Measurements from ENCODE around the gene PHPT1. TPM values are rescaled to one million over a fixed set of nuclear protein-coding genes. Genes with fewer than 3 reads are reported as not detected.
"Not testable (repeated sequence)": the region's sequence is repeated elsewhere in the genome, so short reads cannot be mapped to it uniquely, and the experiment has no call there.

The PHPT1 gene
- total and polyA plus RNA-seq, 2 of the 13 experiments (the other 11 are each of a cell fraction or from before 2014, with no cell fraction given): 189 to 192 TPM

GRCh38 chr9:136841646-136842379, 7.4 kb upstream of the PHPT1 start (continued):
- TF ChIP-seq, protein P1, sequence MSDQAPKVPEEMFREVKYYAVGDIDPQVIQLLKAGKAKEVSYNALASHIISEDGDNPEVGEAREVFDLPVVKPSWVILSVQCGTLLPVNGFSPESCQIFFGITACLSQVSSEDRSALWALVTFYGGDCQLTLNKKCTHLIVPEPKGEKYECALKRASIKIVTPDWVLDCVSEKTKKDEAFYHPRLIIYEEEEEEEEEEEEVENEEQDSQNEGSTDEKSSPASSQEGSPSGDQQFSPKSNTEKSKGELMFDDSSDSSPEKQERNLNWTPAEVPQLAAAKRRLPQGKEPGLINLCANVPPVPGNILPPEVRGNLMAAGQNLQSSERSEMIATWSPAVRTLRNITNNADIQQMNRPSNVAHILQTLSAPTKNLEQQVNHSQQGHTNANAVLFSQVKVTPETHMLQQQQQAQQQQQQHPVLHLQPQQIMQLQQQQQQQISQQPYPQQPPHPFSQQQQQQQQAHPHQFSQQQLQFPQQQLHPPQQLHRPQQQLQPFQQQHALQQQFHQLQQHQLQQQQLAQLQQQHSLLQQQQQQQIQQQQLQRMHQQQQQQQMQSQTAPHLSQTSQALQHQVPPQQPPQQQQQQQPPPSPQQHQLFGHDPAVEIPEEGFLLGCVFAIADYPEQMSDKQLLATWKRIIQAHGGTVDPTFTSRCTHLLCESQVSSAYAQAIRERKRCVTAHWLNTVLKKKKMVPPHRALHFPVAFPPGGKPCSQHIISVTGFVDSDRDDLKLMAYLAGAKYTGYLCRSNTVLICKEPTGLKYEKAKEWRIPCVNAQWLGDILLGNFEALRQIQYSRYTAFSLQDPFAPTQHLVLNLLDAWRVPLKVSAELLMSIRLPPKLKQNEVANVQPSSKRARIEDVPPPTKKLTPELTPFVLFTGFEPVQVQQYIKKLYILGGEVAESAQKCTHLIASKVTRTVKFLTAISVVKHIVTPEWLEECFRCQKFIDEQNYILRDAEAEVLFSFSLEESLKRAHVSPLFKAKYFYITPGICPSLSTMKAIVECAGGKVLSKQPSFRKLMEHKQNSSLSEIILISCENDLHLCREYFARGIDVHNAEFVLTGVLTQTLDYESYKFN (CRISPR knock-in tag; conservative IDR thresholded peaks at IDR 0.05): 0 out of 2 replicates have a peak, but pooled peaks have one; percentile 10
- TF ChIP-seq, protein P2, sequence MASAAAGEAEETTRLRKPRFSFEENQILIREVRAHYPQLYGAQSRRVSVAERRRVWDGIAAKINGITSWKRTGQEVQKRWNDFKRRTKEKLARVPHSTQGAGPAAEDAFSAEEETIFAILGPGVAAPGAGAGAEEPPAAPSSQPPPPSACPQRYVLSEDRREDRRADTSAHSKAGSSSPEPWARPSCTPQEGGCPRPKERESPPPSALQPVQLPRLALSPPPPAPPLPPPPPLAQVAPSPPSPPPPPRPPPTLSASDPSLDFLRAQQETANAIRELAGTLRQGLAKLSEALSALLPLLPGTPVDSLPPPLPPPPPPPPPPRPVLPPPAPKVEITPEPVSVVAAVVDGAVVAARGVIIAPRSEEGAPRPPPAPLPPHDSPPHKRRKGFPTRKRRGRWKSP (CRISPR knock-in tag; IDR thresholded peaks at IDR 0.05): 0 out of 2 replicates have a peak, but pooled peaks have one; percentile 14
- peak; percentile 96 for TF ChIP-seq AGO1 (IDR thresholded peaks at IDR 0.05; ENCODE audit: low read depth, low read length, poor library complexity, severe bottlenecking)

GRCh38 chr9:136842380-136842948, 6.7 kb upstream of the PHPT1 start, which contains the start of gene AJM1:
TSS of gene AJM1 (plus strand) at chr9:136842478. CDS start at chr9:136844415, 1,937 bp downstream.
- intact Hi-C loops (cut with micrococcal nuclease; ENCODE audit: unreplicated experiment); BruUV-seq (replicated peaks); H3K36me3 ChIP-seq (replicated peaks in 1 of 2; ENCODE audit: control insufficient read depth in 1 of 2, insufficient read depth in 2 of 2, low read length in 2 of 2); H3K9me3 ChIP-seq (ENCODE audit: low read length); H3K79me2 ChIP-seq (ENCODE audit: insufficient read depth, low read length); H4K20me1 ChIP-seq (ENCODE audit: insufficient read depth, low read length); CTCF ChIA-PET (ENCODE audit: low intra/inter-chr PET ratio, low total read pairs); H2AFZ ChIP-seq (ENCODE audit: low read length); H3K27me3 ChIP-seq (ENCODE audit: control insufficient read depth in 1 of 2, insufficient read depth in 2 of 2, low read length in 2 of 2): not testable (repeated sequence)
- Histone ChIP-seq H3K27ac (ENCODE audit: extremely low read length, insufficient read depth, low read length) (peak within 1 kb of the TSS; percentile 63), H3K4me1 (ENCODE audit: insufficient read depth, low read length) (peaks cover 41% of the 10 kb centered on the region), H3K9ac (ENCODE audit: insufficient read depth, low read depth, low read length) (peak within 1 kb of the TSS; percentile 47), H3K4me3 (replicated peaks in 1 of 3; ENCODE audit: insufficient read depth in 1 of 3, low read depth in 2 of 3, low read length in 3 of 3) (peak within 1 kb of the TSS; percentile 56 to 73 (median 58); a peak in 5 of 6 replicates), H3K4me2 (ENCODE audit: low read depth, low read length) (peak within 1 kb of the TSS; percentile 77)
- ATAC-seq: peak; percentile 69
- in situ Hi-C loops (cut with HindIII; ENCODE audit: extremely low pct_ligation_motif_present, low pct_unique_long_range_greater_than_20kb): loop anchor here (10.0 kb wide), 1 partner anchor 192 kb away; the partner anchor contains the start of gene FUT7
- WGBS (ENCODE audit: low lambda C conversion rate): 0% methylated on average over 10 of the region's 27 CpGs
- DNase-seq (ENCODE audit: low spot score): peak; percentile 63
- FAIRE-seq: peak; percentile 57
- POLR2A ChIA-PET: interaction anchor here (1.0 to 2.3 kb wide), 8 partner anchors 16 to 106 kb away, joined by 3 to 7 read pairs (median 5); partner anchors contain the start of genes EDF1 and TMEM141
- TF ChIP-seq BHLHE40 (IDR thresholded peaks at IDR 0.05; ENCODE audit: low read length): peak; percentile 59; the same call in 1 of the 2 replicates
- TF ChIP-seq IKZF4 (CRISPR knock-in tag; IDR thresholded peaks at IDR 0.05; ENCODE audit: borderline replicate concordance, low read depth, not compliant biosample characterization): peak; percentile 23
- peak; percentile 65; the same call in 1 of the 2 replicates for TF ChIP-seq ZNF776 (CRISPR knock-in tag; IDR thresholded peaks at IDR 0.05)
- TF ChIP-seq GATA4 (IDR thresholded peaks at IDR 0.05; ENCODE audit: borderline replicate concordance, low read depth): 0 out of 2 replicates have a peak, but pooled peaks have one; percentile 14
- peak; percentile 60 for TF ChIP-seq SAP130 (CRISPR knock-in tag; IDR thresholded peaks at IDR 0.05; ENCODE audit: low read depth)
- TF ChIP-seq AKAP8 (CRISPR knock-in tag; IDR thresholded peaks at IDR 0.05): peak; percentile 100
- TF ChIP-seq CTCF (CRISPR knock-in tag; IDR thresholded peaks at IDR 0.05): peak; percentile 90
- TF ChIP-seq BRD4 (CRISPR knock-in tag; IDR thresholded peaks at IDR 0.05): peak; percentile 29; the same call in 1 of the 2 replicates

Measured in HepG2 (cell line).